ENCODE data around the gene DLGAP1. TPM values are rescaled to one million over a fixed set of nuclear protein-coding genes. Genes with fewer than 3 reads are reported as not detected.

The DLGAP1 gene
- total RNA-seq, 6 experiments from 2014 or later: 0.09 to 0.31 (median 0.18) TPM; not detected in 2

DNA sequence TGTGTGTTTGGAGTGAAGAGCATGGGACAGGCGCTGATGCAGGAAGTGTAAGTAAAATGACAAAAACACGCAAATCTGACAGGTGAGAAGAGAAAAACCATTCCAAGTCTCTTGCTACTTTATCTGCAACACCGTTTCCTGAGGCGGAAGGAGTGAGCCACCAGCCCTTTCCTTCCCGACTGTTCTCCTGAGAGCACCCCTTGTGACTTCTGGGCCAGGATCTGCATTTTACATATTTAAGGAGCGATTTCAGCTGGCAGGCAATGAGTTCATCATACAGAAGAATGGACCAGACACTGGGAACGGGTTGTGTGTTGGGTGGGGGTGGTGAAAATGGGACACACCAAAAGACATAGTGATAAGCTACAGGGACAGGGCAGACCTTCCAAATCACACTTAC, 727.8 kb downstream of the DLGAP1 start:
- H3K4me1 ChIP-seq: peaks cover 0 to 18% (median 7%) of the 10 kb centered on the region in 4 donors
- intact Hi-C loops (cut with DNase I): no loop called here
- ATAC-seq (no peak), DNase-seq (no peak)
- no peaks in the 10 kb centered on the region for H3K9me3 ChIP-seq
- no peak overlapping the region for H3K4me3 ChIP-seq
- TF ChIP-seq, protein P1, sequence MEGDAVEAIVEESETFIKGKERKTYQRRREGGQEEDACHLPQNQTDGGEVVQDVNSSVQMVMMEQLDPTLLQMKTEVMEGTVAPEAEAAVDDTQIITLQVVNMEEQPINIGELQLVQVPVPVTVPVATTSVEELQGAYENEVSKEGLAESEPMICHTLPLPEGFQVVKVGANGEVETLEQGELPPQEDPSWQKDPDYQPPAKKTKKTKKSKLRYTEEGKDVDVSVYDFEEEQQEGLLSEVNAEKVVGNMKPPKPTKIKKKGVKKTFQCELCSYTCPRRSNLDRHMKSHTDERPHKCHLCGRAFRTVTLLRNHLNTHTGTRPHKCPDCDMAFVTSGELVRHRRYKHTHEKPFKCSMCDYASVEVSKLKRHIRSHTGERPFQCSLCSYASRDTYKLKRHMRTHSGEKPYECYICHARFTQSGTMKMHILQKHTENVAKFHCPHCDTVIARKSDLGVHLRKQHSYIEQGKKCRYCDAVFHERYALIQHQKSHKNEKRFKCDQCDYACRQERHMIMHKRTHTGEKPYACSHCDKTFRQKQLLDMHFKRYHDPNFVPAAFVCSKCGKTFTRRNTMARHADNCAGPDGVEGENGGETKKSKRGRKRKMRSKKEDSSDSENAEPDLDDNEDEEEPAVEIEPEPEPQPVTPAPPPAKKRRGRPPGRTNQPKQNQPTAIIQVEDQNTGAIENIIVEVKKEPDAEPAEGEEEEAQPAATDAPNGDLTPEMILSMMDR (IDR thresholded peaks at IDR 0.05): no peak
- no peak for TF ChIP-seq POLR2A (IDR thresholded peaks at IDR 0.05)
- H3K27me3 ChIP-seq: no peaks in the 10 kb centered on the region
- H3K27ac ChIP-seq: no peak overlapping the region
- 65% methylated on average over 7 of the region's 7 CpGs for whole genome bisulfite sequencing (ENCODE audit: insufficient coverage, low coverage, low lambda C conversion rate, missing lambda C conversion rate)
- no peaks in the 10 kb centered on the region for H3K36me3 ChIP-seq

DNA sequence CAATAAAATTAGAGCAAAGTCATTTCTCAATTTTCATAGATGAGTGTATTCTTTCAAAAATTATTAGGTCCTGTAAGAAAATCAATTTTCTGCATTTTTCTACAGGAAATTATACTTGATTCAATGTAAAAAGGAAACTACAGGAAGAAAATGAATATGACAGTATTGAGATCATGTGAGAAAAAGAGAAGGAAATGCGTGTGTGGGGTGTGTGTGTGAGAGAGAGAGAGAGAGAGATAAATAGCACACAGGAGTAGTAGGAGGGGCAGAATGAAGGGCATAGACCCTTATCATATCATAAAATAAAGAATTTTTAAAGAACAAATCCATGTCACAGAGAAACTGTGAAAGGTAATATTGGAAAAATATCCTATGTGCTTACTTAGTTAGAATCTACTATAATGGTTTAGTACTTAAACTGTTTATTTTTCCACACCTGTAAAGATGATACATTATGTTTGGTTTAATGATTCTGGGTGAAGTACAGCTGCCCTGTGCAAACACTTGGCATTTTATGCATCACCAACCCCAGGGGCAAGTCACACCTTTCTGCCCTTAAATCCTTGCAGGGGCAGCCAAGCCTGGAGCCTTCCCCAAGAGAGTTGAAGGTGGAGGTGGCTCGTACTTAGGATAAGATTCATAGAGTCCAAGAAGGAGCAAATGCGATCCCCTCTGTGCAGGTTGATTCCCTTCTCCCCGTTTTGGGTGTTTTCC, 728.7 kb downstream of the DLGAP1 start:
- WGBS (ENCODE audit: insufficient coverage, low coverage, low lambda C conversion rate, missing lambda C conversion rate): 69% methylated on average over 4 of the region's 4 CpGs
- Histone ChIP-seq H3K27me3 (no peaks in the 10 kb centered on the region), H3K27ac (no peak overlapping the region), H3K4me1 (peaks cover 0 to 25% (median 9%) of the 10 kb centered on the region in 4 donors), H3K9me3 (no peaks in the 10 kb centered on the region), H3K36me3 (no peaks in the 10 kb centered on the region), H3K4me3 (no peak overlapping the region)
- TF ChIP-seq, protein P1 (IDR thresholded peaks at IDR 0.05): no peak
- TF ChIP-seq POLR2A (IDR thresholded peaks at IDR 0.05): no peak
- peak in 1 of 4 donors; percentile 25 for ATAC-seq
- DNase-seq: no peak
- intact Hi-C loops (cut with DNase I): no loop called here

DNA sequence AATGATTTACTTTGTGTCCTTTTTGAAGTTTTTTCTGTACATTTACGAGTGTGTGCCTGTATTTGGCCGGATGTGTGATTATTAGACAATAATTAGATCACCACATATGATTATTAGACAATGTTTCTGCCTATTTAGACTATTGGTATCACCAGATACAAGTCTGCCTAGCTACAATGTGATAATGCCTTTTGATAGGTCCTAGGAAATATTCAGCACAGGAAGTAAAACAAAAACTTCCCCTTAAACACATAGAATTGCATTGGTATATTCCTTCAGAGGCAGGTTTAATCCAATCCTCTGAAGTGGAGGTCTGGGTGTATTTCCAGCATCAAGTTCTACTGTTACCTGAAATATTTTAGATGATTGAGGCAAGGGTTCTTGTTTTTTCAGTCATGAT, 730.0 kb downstream of the DLGAP1 start:
- Histone ChIP-seq H3K27me3 (no peaks in the 10 kb centered on the region), H3K27ac (no peak overlapping the region), H3K4me3 (no peak overlapping the region), H3K36me3 (no peaks in the 10 kb centered on the region), H3K4me1 (peaks cover 0 to 25% (median 12%) of the 10 kb centered on the region in 4 donors), H3K9me3 (no peaks in the 10 kb centered on the region)
- TF ChIP-seq POLR2A (IDR thresholded peaks at IDR 0.05): no peak
- TF ChIP-seq, protein P1 (IDR thresholded peaks at IDR 0.05): no peak
- WGBS (ENCODE audit: insufficient coverage, low coverage, low lambda C conversion rate, missing lambda C conversion rate): 65% methylated on average over 2 of the region's 2 CpGs
- ATAC-seq (no peak), DNase-seq (no peak)
- intact Hi-C loops (cut with DNase I): no loop called here

DNA sequence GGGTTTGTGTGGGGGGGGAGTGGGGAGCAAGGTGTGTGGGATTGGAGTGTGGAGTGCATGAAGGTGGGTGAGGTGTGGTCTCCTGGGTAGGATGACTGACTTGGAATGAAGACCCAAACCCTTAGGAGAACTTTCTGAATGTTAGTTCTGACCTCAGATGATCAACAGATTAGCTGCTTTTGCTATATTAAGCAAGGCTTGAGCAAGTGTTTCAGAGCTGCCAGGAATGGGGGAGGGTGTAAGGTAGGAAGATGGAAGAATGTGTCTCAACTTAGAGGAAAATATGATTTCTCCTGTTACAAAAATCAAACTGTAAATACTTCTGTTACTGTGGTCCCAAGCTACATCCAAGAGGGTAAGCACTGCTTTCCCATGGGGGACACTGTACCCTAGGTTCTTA, 731.6 kb downstream of the DLGAP1 start:
- Histone ChIP-seq H3K36me3 (no peaks in the 10 kb centered on the region), H3K27ac (no peak overlapping the region), H3K4me1 (peaks cover 0 to 25% (median 12%) of the 10 kb centered on the region in 4 donors), H3K4me3 (no peak overlapping the region), H3K27me3 (no peaks in the 10 kb centered on the region), H3K9me3 (no peaks in the 10 kb centered on the region)
- ATAC-seq: peak in 2 of 4 donors; percentile 33 to 54
- intact Hi-C loops (cut with DNase I): no loop called here
- no peak for DNase-seq
- TF ChIP-seq POLR2A (IDR thresholded peaks at IDR 0.05): no peak
- TF ChIP-seq, protein P1 (IDR thresholded peaks at IDR 0.05): no peak

Measured in right lobe of liver (tissue), 6 donors.